ENCODE results near the gene ACTR5. TPM values are rescaled to one million over a fixed set of nuclear protein-coding genes. Genes with fewer than 3 reads are reported as not detected.

The ACTR5 gene
- total RNA-seq, 2 donors from 2014 or later, result 7.9 to 11.2 TPM

GRCh38 chr20:38804682-38805501, 56.6 kb downstream of the ACTR5 start:
- Mint-ChIP-seq H3K27me3 (ENCODE audit: insufficient read depth) (peaks cover 9% of the 10 kb centered on the region), H3K36me3 (ENCODE audit: low read depth) (peaks cover 3% of the 10 kb centered on the region), H3K27ac (peak overlapping the region; percentile 96), H3K4me1 (peaks cover 25% of the 10 kb centered on the region), H3K9me3 (no peaks in the 10 kb centered on the region), H3K4me3 (peak overlapping the region; percentile 83)
- TF ChIP-seq CTCF (conservative IDR thresholded peaks at IDR 0.05), result no peak
- peak; percentile 84 for DNase-seq
- Histone ChIP-seq H3K4me3 (ENCODE audit: low read length) (peak overlapping the region; percentile 84), H3K27ac (ENCODE audit: low read depth, low read length) (peak overlapping the region; percentile 85), H3K36me3 (ENCODE audit: control insufficient read depth, insufficient read depth, low read length) (no peaks in the 10 kb centered on the region), H3K9me3 (ENCODE audit: control insufficient read depth, low read length) (no peaks in the 10 kb centered on the region), H3K27me3 (ENCODE audit: control insufficient read depth, insufficient read depth, low read length, poor library complexity, severe bottlenecking) (no peaks in the 10 kb centered on the region), H3K9ac (ENCODE audit: extremely low read depth, low read length, poor library complexity, severe bottlenecking) (peak overlapping the region; percentile 66), H3K4me1 (ENCODE audit: control insufficient read depth, insufficient read depth, low read length) (peaks cover 18% of the 10 kb centered on the region)
- WGBS, 2 experiments (ENCODE audit: insufficient coverage in 1 of 2, insufficient read length in 1 of 2), result 10 to 14% methylated on average over 8 to 18 of the region's 18 CpGs

- peak within 1 kb of the TSS; percentile 85 for H3K27ac ChIP-seq (ENCODE audit: low read depth, low read length)
- Mint-ChIP-seq H3K36me3 (ENCODE audit: low read depth) (peaks cover 9% of the 10 kb centered on the region), H3K27me3 (ENCODE audit: insufficient read depth) (peaks cover 9% of the 10 kb centered on the region), H3K4me3 (peak within 1 kb of the TSS; percentile 83), H3K27ac (peak within 1 kb of the TSS; percentile 96), H3K4me1 (peaks cover 25% of the 10 kb centered on the region), H3K9me3 (no peaks in the 10 kb centered on the region)
- WGBS, 2 experiments (ENCODE audit: insufficient coverage in 1 of 2, insufficient read length in 1 of 2), result 0% methylated on average over 40 of the region's 40 CpGs; no CpG with 5 or more reads in 1 of the 2 experiments
- H3K9ac ChIP-seq (ENCODE audit: extremely low read depth, low read length, poor library complexity, severe bottlenecking), result peak within 1 kb of the TSS; percentile 66
- peak; percentile 92 for DNase-seq
- peaks cover 18% of the 10 kb centered on the region for H3K4me1 ChIP-seq (ENCODE audit: control insufficient read depth, insufficient read depth, low read length)
- peak within 1 kb of the TSS; percentile 84 for H3K4me3 ChIP-seq (ENCODE audit: low read length)
- peaks cover 3% of the 10 kb centered on the region for H3K36me3 ChIP-seq (ENCODE audit: control insufficient read depth, insufficient read depth, low read length)
- TF ChIP-seq CTCF (conservative IDR thresholded peaks at IDR 0.05), result no peak
- H3K9me3 ChIP-seq (ENCODE audit: control insufficient read depth, low read length), result no peaks in the 10 kb centered on the region
- no peaks in the 10 kb centered on the region for H3K27me3 ChIP-seq (ENCODE audit: control insufficient read depth, insufficient read depth, low read length, poor library complexity, severe bottlenecking)
Observed at GRCh38 chr20:38805502-38805957, 57.3 kb downstream of the ACTR5 start, which contains the start of gene PPP1R16B. PPP1R16B (plus strand) TSS chr20:38805697; CDS start chr20:38835926, 30,229 bp downstream.

- Mint-ChIP-seq H3K27ac (no peak overlapping the region), H3K4me3 (peak overlapping the region; percentile 83), H3K36me3 (ENCODE audit: low read depth) (peaks cover 14% of the 10 kb centered on the region), H3K4me1 (peaks cover 25% of the 10 kb centered on the region), H3K9me3 (no peaks in the 10 kb centered on the region), H3K27me3 (ENCODE audit: insufficient read depth) (peaks cover 9% of the 10 kb centered on the region)
- no peak overlapping the region for H3K27ac ChIP-seq (ENCODE audit: low read depth, low read length)
- H3K9ac ChIP-seq (ENCODE audit: extremely low read depth, low read length, poor library complexity, severe bottlenecking), result peak overlapping the region; percentile 64
- peaks cover 18% of the 10 kb centered on the region for H3K4me1 ChIP-seq (ENCODE audit: control insufficient read depth, insufficient read depth, low read length)
- 0 to 1% methylated on average over 8 to 81 of the region's 81 CpGs for WGBS, 2 experiments (ENCODE audit: insufficient coverage in 1 of 2, insufficient read length in 1 of 2)
- H3K27me3 ChIP-seq (ENCODE audit: control insufficient read depth, insufficient read depth, low read length, poor library complexity, severe bottlenecking), result no peaks in the 10 kb centered on the region
- DNase-seq, result peak; percentile 75
- H3K36me3 ChIP-seq (ENCODE audit: control insufficient read depth, insufficient read depth, low read length), result peaks cover 10% of the 10 kb centered on the region
- peak; percentile 33 for TF ChIP-seq CTCF (conservative IDR thresholded peaks at IDR 0.05)
- H3K4me3 ChIP-seq (ENCODE audit: low read length), result peak overlapping the region; percentile 84
- H3K9me3 ChIP-seq (ENCODE audit: control insufficient read depth, low read length), result no peaks in the 10 kb centered on the region
Observed at GRCh38 chr20:38805958-38806854, 57.9 kb downstream of the ACTR5 start.
